GM13977 (cell line): ENCODE data around the gene BCAS3.

Source experiments
- DNase-seq: peaks from one replicate; pipeline ENCODE4 v3.0.0; 2012; ENCODE audit warnings: low spot score
- in situ Hi-C: fragments of 300-500 bp; cut with MboI; formaldehyde crosslinking; loops from one replicate; pipeline ENCODE4 v1.12.0; 2022; ENCODE audit warnings: low sequenced_read_pairs, low pct_unique_long_range_greater_than_20kb, mixed read lengths, inconsistent platforms; ENCODE audit not compliant: unreplicated experiment
- TF ChIP-seq, protein P1 (sequence below): IDR thresholded peaks from 2 replicates; pipeline ENCODE4 v1.5.1; 2012; ENCODE audit warnings: mild to moderate bottlenecking, control low read depth; ENCODE audit not compliant: insufficient read depth; ENCODE audit errors: extremely low read depth, missing control alignments

BCAS3 gene

DNA sequence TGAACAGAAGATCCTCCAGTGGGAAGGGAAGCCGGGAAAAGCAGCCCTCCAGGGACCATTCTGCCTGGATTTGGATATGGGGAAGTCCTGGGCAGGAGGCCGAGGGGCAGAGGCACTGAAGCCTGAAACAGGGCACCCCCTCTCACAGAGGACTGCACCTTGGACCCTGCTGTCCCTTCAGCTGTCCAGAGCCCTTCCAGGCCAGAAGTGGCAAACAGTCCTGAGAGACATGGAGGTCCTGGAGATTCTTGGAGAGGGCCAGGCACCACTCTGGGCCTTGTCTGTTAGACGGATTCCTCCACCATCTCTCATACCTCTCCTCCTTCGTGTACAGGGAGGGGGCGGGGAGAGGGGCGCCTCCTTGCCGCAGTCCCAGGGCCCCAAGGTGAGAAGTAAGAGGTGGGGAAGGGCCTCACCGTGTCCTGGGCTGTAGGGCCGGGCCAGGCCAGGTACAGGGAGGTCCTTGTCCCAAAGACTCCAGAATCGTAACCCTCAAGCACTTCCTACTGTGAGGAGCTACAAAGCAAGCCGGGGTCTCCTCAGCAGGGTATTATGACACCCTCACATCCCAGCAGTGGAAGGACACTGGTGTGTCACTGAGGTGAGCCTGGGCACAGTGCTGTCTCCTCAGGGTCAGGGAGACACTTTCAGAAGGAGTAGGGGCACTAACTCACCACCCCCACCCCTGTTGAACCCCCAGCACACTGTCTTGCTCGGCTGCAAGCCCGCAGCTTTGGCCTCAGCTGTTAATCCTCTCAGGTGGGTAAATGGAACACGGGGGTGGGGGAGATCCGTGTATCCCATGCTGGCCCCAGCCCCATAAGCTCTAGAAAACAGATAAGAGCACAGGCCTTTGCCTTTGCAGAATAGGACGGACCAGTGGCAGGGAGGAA is 705.4 kb downstream of the BCAS3 start:
- DNase-seq = no peak
- TF ChIP-seq, protein P1, sequence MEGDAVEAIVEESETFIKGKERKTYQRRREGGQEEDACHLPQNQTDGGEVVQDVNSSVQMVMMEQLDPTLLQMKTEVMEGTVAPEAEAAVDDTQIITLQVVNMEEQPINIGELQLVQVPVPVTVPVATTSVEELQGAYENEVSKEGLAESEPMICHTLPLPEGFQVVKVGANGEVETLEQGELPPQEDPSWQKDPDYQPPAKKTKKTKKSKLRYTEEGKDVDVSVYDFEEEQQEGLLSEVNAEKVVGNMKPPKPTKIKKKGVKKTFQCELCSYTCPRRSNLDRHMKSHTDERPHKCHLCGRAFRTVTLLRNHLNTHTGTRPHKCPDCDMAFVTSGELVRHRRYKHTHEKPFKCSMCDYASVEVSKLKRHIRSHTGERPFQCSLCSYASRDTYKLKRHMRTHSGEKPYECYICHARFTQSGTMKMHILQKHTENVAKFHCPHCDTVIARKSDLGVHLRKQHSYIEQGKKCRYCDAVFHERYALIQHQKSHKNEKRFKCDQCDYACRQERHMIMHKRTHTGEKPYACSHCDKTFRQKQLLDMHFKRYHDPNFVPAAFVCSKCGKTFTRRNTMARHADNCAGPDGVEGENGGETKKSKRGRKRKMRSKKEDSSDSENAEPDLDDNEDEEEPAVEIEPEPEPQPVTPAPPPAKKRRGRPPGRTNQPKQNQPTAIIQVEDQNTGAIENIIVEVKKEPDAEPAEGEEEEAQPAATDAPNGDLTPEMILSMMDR = no peak
- in situ Hi-C loops = loop anchor here (10.0 kb wide), 1 partner anchor 398 kb away; no protein-coding TSS in a partner anchor

DNA sequence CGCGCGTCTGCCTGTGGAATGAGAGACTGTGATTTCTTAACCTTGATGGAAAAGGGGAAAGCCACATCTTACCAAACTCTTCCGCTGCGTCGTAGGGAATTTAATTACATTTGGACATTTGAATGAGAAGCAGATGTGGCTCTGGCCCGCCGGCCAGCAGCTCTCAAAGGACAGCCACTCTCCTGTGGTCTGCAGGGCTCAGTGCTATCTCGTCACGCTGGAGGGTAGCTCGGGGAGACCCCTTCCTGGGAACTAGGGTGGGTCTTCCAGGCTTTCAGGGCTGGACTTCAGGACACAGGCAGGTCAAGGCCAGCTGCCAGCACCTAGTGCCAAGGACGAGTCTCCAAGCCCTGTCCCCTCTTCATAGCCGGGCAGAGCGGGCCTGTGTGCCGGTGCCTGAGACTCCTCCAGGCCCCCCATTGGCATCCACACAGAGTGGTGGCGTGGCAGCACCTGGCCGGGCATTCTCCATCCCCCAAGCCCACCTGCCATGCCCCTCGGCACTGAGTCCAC is 706.1 kb downstream of the BCAS3 start:
- in situ Hi-C loops = loop anchor here (10.0 kb wide), 1 partner anchor 399 kb away; no protein-coding TSS in a partner anchor
- TF ChIP-seq, protein P1 = no peak
- no peak for DNase-seq

DNA sequence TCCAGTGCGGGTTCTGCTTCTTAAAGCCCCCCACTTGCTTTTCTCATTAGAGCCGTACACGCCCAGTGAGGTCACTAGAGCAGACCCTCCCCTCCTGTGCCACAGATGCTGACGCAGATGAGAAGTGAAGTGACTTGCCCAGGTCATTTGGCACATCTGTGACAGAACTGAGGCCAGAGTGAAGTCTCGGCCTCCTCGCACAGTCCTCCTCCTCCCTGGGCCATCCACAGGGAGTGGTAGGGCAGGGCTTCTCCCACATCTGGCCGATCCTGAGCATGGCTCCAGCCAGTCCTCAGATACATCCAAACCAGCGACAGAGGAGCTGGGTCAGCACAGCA is 706.7 kb downstream of the BCAS3 start:
- in situ Hi-C loops = loop anchor here (10.0 kb wide), 1 partner anchor 400 kb away; no protein-coding TSS in a partner anchor
- DNase-seq = no peak
- TF ChIP-seq, protein P1 = no peak

DNA sequence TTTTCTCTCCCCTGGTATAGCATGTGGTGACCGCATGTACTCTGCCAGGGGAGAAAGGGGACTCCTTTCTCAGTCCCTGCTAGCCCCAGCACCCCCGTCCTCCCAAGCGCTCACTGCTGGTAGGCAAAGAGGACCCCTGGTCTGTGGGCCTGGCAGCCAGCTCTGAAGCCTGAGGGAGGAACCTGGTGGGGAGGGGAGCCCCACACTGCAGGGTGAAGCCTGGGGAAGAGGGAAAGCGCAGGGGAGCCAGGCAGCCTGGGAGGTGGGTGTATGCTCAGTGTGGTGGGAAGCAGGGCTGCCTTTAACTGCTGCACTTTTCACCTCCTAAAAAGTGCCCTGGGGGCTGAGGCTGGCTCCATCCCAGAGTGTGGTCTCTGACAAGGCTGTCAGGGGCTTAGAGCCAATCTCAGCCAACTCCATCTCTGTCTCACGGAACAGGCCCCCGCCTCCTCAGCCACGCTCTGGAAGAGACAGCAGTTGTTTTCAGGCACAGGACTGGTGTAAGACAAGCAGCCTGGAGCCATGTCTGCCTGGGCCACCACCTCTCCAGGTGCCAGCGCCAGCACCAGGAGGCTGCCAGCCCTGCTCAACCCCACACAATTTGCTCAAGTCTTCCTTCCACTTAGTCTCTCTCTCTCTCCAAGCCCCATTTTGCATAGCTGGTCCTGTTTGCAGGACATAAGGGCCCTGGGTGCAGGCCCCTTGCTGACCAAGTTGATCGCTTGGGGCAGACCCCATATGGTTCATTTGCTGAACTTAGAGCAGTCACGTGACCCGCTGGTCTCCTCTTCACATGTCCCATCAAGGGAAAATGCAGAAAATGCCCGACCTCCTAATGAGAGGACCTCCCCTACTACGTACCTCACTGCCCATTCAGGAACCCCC is 707.3 kb downstream of the BCAS3 start:
- in situ Hi-C loops = loop anchor here (10.0 kb wide), 1 partner anchor 400 kb away; no protein-coding TSS in a partner anchor
- no peak for DNase-seq
- TF ChIP-seq, protein P1 = no peak

DNA sequence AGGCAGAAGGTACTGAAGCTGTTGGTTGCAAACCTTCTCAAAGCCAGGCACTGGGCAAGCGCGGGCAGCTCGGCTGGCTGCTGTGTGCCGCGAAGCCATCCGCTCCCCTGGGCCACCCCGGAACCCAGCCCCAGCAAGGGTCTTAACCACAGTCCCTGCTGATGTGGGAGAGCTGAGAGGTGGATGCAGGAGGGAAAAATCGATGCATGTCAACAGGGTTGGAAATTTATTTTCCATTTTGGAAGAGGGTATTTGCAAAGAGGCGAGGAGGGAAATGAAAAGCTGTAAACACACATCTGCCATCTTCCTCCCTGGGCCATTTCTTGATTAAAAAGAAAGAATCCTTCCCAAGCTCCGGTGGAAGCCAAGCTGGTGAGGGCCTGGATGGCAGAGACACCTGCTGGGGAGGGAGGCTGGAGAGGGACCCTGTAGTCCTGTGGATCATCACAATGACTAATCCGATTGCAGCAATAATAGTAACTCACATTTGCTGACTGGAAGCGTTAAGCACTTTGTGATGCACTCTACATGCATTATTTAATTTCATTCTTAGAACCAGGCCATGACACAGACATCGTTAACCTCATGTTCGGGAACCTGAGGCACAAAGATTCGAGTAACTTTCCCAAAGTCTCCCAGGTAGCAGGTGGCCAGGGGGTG is 708.1 kb downstream of the BCAS3 start:
- DNase-seq = no peak
- in situ Hi-C loops = loop anchor here (10.0 kb wide), 1 partner anchor 401 kb away; no protein-coding TSS in a partner anchor
- TF ChIP-seq, protein P1 = no peak

DNA sequence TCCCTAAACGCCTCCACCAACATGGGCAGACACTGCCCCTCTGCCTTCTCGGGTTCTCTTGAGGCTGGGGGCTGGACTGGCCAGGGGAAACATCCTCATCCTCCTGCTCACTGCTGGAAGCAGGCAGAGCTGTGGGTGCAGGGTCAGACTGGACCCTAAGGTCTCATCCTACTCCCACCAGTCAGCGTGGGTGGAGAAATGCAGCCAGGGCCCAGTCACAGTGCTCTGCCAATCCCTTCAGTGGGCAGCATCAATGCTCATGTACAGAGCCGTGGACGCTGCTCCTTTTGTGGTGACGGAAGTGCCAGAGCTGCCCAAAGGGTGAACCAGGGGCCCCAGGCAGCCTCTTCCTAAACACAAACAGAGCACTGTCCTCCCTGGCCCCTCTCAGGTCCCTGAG is 708.6 kb downstream of the BCAS3 start:
- TF ChIP-seq, protein P1 = no peak
- in situ Hi-C loops = loop anchor here (10.0 kb wide), 1 partner anchor 401 kb away; no protein-coding TSS in a partner anchor

More for the DNA sequence above, 708.6 kb downstream of the BCAS3 start:
- no peak for DNase-seq
